ENCODE results near the gene STK26.

GRCh38 chrX:132090403-132091159, 67.5 kb downstream of the STK26 start:
- no peak for TF ChIP-seq KLF9 (CRISPR knock-in tag; IDR thresholded peaks at IDR 0.05; ENCODE audit: low read depth)
- no peak for TF ChIP-seq NPAS2 (CRISPR knock-in tag; IDR thresholded peaks at IDR 0.05; ENCODE audit: borderline replicate concordance)
- TF ChIP-seq SIX1 (CRISPR knock-in tag; IDR thresholded peaks at IDR 0.05; ENCODE audit: borderline replicate concordance), result no peak
- TF ChIP-seq REXO4 (CRISPR knock-in tag; IDR thresholded peaks at IDR 0.05; ENCODE audit: borderline replicate concordance), result no peak
- no peak for TF ChIP-seq REST (IDR thresholded peaks at IDR 0.05; ENCODE audit: borderline replicate concordance in 1 of 2, low read depth in 1 of 2, low read length in 2 of 2)
- no peak for TF ChIP-seq BHLHE40 (IDR thresholded peaks at IDR 0.05; ENCODE audit: low read length)
- TF ChIP-seq DDIT3 (CRISPR knock-in tag; IDR thresholded peaks at IDR 0.05), result no peak
